Embryonic facial prominence (tissue), 1 donor: ENCODE measurements around the gene THEM5.

ENCODE experiments used
- DNase-seq: peaks from one replicate; pipeline ENCODE4 v3.0.0-alpha.2; 2016; ENCODE audit errors: extremely low spot score

Gene THEM5

GRCh38 chr1:151801310-151801820 is 52.1 kb downstream of the THEM5 start:
- no peak for DNase-seq

GRCh38 chr1:151800830-151801229 is 52.7 kb downstream of the THEM5 start:
- no peak for DNase-seq

GRCh38 chr1:151799179-151800022 is 54.1 kb downstream of the THEM5 start:
- DNase-seq = no peak

GRCh38 chr1:151798571-151798970 is 54.9 kb downstream of the THEM5 start:
- DNase-seq = no peak
